ENCODE data around the gene BRD4. TPM values are rescaled to one million over a fixed set of nuclear protein-coding genes. Genes with fewer than 3 reads are reported as not detected.

Gene BRD4
- total RNA-seq, 4 donors from 2014 or later: 39.5 to 87.9 (median 61.2) TPM

DNA sequence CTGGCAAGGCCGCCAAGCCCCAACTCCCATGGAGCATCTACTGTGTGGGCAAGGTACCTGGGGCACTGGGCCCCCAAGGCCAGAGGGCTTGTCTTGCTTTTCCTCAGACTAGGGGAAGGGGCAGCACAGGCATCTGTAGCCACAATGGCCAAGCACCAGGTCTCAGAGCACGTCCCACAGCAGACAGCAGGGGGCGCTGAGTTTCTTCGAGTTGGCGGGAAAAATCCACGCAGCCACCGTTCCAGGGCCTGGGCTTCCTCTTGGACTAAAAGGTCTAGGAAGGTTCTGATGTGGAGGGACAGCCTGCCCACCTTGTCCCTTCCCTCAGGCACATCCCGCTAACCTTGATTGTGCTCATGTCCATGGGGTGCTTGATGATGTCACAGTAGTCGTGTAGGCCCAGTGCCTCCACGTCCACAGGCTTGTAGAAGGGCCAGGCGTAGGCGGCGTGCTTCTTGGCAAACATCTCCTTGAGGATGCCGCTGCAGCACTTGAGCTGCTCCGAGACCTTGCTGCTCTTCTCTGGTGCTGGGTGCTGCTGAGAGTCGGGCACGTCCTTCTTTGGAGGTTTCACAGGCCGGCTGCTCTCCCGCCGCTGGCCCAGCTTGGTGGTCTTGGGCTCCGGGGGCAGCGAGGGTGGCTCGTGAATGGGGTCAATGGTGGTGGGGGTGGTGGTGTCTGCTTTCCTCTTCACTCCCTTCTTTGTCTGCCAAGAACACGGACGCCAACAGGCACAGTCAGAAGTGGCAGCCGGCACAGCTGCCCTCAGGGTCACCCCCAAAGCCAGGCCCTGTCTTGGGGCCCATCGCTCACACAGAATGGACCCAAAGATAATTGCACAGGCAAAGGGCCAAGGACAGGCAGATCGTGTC is 68.0 kb downstream of the BRD4 start:
- Histone ChIP-seq H3K27me3 (no peaks in the 10 kb centered on the region), H3K4me3 (no peak overlapping the region), H3K27ac (peak overlapping the region; percentile 65 to 88 (median 72)), H3K9me3 (no peaks in the 10 kb centered on the region), H3K4me1 (peaks cover 23 to 58% (median 40%) of the 10 kb centered on the region in 4 donors), H3K36me3 (peaks cover 0 to 42% (median 12%) of the 10 kb centered on the region in 4 donors)
- intact Hi-C loops (cut with DNase I; ENCODE audit: low total_unique reads): loop anchor here (2.0 to 5.0 kb wide), 3 partner anchors 37 to 113 kb away; partner anchors contain the start of genes AKAP8 and BRD4
- TF ChIP-seq CTCF (IDR thresholded peaks at IDR 0.05) (peak; percentile 73 to 85 (median 78)), EP300 (IDR thresholded peaks at IDR 0.05; ENCODE audit: low read depth) (no peak), POLR2AphosphoS5 (IDR thresholded peaks at IDR 0.05) (peak in 2 of 3 donors; percentile 16 to 27)
- peak; percentile 78 for DNase-seq
- WGBS, 2 donors (ENCODE audit: low coverage in 1 of 2): 70 to 100% methylated on average over 1 to 25 of the region's 28 CpGs
- in situ Hi-C loops (cut with MboI; ENCODE audit: low pct_ligation_motif_present in 1 of 4, low pct_unique_long_range_greater_than_20kb in 1 of 4, low sequenced_read_pairs in 3 of 4): loop anchor here in 2 of 4 donors (10.0 to 25.0 kb wide), 2 partner anchors 173 to 291 kb away; partner anchors contain the start of gene WIZ (in 1 of the 2)

DNA sequence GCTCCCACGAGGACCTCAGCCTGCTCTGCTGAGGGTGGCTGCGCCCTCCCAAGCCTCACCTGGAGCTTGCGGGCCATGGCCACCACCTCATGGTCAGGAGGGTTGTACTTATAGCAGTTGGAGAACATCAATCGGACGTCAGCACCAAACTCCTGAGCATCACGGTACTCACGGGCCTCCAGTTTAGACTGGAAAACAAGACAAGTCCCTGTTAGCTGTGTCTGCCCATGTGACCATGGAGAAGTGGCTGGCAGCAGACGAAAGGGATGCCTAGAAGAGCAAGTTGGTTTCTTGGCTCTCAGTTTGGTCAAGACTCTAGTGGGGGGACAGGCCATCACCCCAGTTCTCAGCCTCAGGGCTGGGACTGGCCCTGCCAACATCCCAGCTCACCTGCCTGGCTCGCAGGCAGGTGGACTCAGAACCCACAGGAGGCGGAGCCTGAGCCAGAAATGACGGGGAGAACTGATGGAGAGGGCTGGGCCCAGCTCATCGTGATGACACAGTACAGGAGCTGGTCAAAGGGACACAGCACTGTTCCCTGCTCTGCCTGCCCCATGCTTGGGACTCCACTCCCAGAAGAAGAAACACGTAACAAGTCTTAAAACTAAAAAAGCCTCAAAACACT is 68.9 kb downstream of the BRD4 start:
- in situ Hi-C loops (cut with MboI; ENCODE audit: low pct_ligation_motif_present in 1 of 4, low pct_unique_long_range_greater_than_20kb in 1 of 4, low sequenced_read_pairs in 3 of 4): loop anchor here in 2 of 4 donors (10.0 to 25.0 kb wide), 2 partner anchors 174 to 291 kb away; partner anchors contain the start of gene WIZ (in 1 of the 2)
- Histone ChIP-seq H3K4me1 (peaks cover 16 to 49% (median 34%) of the 10 kb centered on the region in 4 donors), H3K9me3 (no peaks in the 10 kb centered on the region), H3K27ac (peak overlapping the region in 2 of 4 donors; percentile 71 to 88), H3K4me3 (no peak overlapping the region), H3K36me3 (peaks cover 0 to 51% (median 16%) of the 10 kb centered on the region in 4 donors), H3K27me3 (no peaks in the 10 kb centered on the region)
- TF ChIP-seq EP300 (IDR thresholded peaks at IDR 0.05; ENCODE audit: low read depth) (no peak), CTCF (IDR thresholded peaks at IDR 0.05) (no peak), POLR2AphosphoS5 (IDR thresholded peaks at IDR 0.05) (no peak), POLR2A (IDR thresholded peaks at IDR 0.05) (no peak)
- 80 to 83% methylated on average over 1 to 13 of the region's 13 CpGs for WGBS, 2 donors (ENCODE audit: low coverage in 1 of 2)
- DNase-seq: no peak
- intact Hi-C loops (cut with DNase I; ENCODE audit: low total_unique reads): loop anchor here (5.0 kb wide), 2 partner anchors 69 to 114 kb away; partner anchors contain the start of genes AKAP8 and BRD4

- no peak for TF ChIP-seq EP300 (IDR thresholded peaks at IDR 0.05; ENCODE audit: low read depth)
- no peak for TF ChIP-seq CTCF (IDR thresholded peaks at IDR 0.05)
- TF ChIP-seq POLR2A (IDR thresholded peaks at IDR 0.05): no peak
- H3K9me3 ChIP-seq: no peaks in the 10 kb centered on the region
- peaks cover 12 to 35% (median 26%) of the 10 kb centered on the region in 4 donors for H3K4me1 ChIP-seq
- H3K27ac ChIP-seq: no peak overlapping the region
- in situ Hi-C loops (cut with MboI; ENCODE audit: low pct_ligation_motif_present in 1 of 4, low pct_unique_long_range_greater_than_20kb in 1 of 4, low sequenced_read_pairs in 3 of 4) (loop anchor here in 2 of 4 donors (10.0 to 25.0 kb wide), 2 partner anchors 175 to 293 kb away; partner anchors contain the start of gene WIZ (in 1 of the 2)), intact Hi-C loops (cut with DNase I; ENCODE audit: low total_unique reads) (loop anchor here (5.0 kb wide), 2 partner anchors 70 to 115 kb away; partner anchors contain the start of genes AKAP8 and BRD4)
- H3K27me3 ChIP-seq: no peaks in the 10 kb centered on the region
- WGBS, 2 donors (ENCODE audit: low coverage in 1 of 2): 97 to 100% methylated on average over 3 to 4 of the region's 4 CpGs
- H3K36me3 ChIP-seq: peaks cover 0 to 56% (median 19%) of the 10 kb centered on the region in 4 donors
- DNase-seq: no peak
- no peak overlapping the region for H3K4me3 ChIP-seq
Measured at GRCh38 chr19:15262011-15262410, 70.3 kb downstream of the BRD4 start.
